GM21576 (cell line): Measurements from ENCODE around the gene XPR1.
"Not testable (repeated sequence)": the region's sequence is repeated elsewhere in the genome, so short reads cannot be mapped to it uniquely, and the experiment has no call there.

Source experiments
- ATAC-seq: cut with Tn5 transposase; IDR thresholded peaks from one replicate; pipeline ENCODE4 v1.9.1; 2021; ENCODE audit warnings: mild to moderate bottlenecking, moderate library complexity; ENCODE audit not compliant: unreplicated experiment

Gene XPR1

GRCh38 chr1:180833180-180833579 is 201.4 kb downstream of the XPR1 start:
- not testable (repeated sequence) for ATAC-seq

- ATAC-seq: no peak
Measured at GRCh38 chr1:180836449-180836848, 204.6 kb downstream of the XPR1 start.

- no peak for ATAC-seq
Measured at GRCh38 chr1:180837020-180837419, 205.2 kb downstream of the XPR1 start.

DNA sequence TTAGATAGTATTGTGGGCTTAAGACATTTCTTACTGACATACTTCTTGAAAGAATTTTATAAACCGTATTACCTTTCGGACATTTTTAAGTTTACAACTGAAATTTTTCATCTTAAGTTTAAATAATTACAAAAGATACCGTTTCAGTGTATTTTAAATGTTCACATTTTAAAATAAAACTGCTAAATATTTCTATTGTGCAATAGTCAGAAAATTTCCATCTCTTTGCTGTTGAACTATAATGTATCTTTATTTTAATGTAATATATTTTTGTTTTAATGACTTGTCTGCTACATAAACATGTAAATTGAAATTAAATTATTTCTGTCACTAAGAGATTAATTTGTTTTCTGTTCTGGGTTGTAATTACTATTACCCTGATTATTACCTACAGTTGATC is 206.7 kb downstream of the XPR1 start:
- no peak for ATAC-seq

DNA sequence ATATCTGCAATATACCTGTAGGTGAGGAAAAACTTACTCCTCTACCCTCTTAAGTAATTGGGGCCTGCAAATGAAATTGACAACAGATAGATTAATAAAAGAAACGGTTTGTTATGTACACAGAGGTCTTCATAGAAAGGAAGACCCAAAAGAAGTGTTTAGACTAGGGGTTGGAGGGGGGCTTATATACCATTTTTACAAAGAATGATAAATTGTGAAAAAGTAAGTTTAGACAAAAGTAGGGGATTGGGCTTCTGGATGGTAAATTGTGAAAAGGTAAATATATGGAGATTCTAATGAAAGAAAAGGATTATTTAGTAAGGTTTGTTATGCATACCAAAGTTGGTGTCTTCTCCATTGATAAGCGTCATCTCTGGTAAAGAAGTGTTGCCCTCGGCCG is 207.7 kb downstream of the XPR1 start:
- no peak for ATAC-seq

DNA sequence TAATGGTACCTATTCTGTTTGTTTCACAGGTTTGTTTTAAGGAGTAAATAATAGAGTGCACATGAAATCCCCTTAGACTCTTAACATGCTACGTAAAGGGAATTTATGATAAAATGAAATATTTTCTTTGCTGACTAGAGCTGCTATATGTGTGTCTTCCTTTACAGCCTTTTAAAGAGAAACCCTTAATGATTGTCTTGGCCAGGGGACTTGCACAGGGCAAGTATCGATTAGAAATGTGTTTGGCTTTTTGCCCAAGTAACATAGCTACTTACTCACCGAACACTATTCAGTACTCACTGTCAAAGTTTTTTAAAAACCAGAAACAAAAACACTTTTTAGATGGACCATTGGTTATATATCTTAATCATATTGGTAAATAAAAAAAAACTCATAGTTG is 209.6 kb downstream of the XPR1 start:
- no peak for ATAC-seq

DNA sequence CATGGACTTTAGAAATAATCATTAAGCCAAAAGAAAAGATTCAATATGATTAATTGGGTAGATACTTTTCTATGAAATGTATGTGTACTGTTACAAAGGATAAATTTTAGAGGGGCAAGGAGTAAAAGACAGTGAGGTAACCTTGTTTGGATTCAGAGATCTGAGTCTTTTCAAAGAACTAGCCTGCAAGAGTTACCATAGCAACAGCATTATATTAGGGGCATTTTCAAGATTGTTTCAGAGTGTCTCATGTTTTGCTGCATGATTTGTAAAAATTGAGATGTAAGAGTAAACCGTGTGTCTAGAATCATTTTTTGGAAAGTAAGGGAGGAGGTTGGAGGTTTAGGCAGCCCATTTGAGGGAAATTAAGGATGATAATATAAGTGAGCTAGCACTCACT is 210.2 kb downstream of the XPR1 start:
- no peak for ATAC-seq

DNA sequence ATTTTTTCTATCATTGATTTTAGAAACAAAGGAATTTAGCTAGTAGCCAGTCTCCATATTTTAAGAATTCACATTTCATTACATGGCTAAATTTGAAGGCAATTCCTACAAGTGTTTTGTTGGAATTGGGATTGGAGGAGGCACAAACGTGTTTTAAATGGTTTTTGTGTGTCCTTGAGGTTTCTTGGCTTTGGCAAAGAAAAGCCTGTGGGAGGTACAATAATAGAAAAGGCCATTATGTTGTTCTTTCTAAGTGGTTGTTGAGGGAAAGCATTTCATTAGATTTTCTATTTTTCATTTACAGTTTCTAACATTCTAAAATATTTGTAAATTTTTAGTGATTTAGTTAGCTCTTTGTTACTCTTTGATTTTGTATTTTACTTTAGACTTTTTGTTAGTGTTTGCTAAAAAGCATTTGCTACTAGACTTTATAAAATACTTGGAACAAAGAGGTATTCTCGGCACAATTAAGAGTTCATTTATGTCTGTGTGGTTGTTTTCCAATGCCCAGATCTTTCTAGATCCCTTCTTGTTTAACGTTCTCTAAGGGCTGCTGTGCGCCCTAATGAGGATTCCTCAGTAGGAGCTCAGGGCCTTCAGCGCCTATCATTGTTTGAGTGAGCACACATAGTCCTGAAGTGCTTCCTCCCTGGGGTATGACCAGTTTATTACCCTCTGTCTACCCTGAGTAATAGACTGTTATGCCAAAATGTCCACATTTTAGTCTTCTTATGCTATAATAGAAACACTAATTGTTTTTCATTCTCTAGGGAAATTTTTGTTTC is 210.9 kb downstream of the XPR1 start:
- no peak for ATAC-seq

DNA sequence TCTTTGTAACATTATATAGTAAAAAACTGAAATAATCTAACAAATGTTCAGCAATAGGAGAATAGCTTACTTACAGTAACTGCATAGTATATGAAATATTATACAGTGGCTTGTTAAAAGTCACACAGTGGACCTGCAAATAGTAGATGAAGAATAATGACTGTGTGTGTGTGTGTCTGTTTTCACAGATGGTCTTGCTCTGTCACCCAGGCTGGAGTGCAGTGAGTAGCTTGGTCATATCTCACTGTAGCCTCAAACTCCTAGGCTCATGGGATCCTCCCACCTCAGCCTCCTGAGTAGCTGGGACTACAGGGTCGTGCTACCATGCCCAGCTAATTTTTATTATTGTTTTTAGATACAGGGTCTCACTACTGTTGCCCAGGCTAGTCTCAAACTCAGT is 213.5 kb downstream of the XPR1 start:
- ATAC-seq: no peak

DNA sequence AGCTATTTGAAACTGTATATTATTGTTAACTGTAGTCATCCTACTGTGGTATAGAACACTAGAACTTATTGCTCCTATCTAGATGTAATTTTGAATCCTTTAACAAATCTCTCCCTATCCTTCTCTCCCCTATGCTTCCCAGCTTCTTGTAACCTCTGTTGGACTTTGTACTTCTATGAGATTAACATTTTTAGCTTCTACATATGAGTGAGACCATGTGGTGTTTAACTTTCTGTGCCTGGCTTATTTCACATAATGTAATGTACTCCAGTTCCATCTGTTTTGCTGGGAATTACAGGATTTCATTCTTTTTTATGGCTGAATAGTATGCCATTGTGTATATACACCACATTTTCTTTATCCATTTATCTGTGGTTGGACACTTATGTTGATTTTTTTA is 216.4 kb downstream of the XPR1 start:
- no peak for ATAC-seq

DNA sequence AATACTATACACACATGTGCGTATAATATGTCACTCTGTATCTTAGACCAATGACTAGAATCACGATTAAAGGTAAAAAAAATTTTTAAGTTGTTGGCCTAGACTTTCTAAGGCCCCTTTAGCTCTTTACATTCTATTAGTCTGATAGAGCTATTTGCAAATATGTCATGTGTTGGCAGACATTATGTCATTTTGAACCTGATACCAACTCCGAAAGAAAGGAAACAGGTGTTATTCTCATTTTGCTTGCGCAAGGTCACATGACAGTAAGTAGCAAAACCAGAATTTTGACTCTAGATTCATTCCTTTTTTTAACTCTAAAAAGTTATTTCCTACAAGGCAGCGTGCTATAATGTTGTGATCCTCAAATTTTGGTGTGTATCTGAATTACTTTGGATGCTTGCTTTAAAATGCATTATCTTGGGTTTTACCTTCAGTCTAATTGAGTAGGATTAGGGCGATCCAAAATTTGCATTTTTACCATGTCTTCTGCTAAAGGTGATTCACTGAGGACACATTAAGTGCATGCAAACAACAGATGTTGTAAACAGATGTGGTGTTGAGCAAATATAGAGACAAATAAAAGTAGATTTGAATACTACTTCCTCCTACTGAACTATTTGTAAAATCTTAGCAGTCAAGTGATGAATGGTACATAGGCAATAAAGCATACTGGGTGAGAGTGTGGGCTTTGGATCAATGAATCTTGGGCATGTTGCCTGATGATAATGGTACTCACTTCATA is 217.4 kb downstream of the XPR1 start:
- ATAC-seq: peak; percentile 88

DNA sequence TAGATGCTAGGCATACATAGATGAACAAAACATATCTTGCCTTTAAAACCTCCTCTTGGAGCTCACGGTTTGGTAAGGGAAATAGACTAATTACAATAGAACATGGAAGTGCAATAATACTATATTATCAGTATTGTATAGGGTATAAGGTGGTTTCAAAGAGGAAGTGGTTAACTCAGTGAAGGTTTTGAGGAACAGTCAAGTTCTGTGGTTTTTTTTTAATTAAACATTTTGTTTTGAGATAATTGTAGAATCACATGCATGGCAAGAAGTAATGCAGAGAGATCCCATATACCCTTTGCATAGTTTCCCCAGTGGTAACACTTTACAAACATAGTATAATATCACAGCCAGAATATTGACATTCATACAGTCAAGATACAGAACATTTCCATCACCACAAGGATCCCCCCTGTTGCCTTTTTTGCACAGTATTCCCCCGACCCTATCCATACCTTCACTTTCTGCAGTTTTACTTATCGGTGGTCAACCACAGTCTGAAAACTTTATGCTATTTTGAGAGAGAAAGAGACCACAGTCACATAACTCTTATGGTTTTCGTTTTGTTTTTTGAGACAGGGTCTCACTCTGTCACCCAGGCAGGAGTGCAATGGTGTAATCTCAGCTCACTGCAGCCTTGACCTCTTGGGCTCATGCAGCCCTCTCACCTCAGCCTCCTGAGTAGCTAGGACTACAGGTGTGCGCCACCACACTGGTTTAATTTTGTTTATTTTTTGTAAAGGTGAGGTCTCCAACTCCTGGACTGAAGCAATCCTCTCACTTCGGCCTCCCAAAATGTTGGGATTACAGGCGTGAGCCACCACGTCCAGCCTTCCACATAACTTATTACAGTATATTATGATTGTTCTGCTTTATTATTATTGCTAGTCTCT is 220.4 kb downstream of the XPR1 start:
- ATAC-seq: peak; percentile 31

DNA sequence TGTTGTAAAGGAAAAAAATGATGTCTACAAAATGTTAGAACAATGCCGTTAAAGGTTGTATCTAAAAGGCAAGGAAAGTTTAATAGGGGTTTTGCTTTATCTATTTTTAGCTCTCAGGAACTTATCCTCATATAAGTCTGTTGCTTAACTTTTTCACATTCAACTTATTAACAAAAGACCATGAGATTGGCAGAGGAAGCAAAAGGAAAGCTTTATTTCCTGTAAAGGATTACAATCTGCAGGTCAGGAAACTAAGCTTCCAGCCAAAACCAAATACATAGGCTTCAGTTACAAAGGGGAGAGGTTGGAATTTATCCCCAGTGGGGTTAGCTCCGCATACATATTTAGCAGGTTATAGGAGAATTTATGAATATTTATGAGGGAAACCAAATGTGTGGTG is 222.2 kb downstream of the XPR1 start:
- ATAC-seq: no peak

GRCh38 chr1:180854456-180854855 is 222.6 kb downstream of the XPR1 start:
- no peak for ATAC-seq

DNA sequence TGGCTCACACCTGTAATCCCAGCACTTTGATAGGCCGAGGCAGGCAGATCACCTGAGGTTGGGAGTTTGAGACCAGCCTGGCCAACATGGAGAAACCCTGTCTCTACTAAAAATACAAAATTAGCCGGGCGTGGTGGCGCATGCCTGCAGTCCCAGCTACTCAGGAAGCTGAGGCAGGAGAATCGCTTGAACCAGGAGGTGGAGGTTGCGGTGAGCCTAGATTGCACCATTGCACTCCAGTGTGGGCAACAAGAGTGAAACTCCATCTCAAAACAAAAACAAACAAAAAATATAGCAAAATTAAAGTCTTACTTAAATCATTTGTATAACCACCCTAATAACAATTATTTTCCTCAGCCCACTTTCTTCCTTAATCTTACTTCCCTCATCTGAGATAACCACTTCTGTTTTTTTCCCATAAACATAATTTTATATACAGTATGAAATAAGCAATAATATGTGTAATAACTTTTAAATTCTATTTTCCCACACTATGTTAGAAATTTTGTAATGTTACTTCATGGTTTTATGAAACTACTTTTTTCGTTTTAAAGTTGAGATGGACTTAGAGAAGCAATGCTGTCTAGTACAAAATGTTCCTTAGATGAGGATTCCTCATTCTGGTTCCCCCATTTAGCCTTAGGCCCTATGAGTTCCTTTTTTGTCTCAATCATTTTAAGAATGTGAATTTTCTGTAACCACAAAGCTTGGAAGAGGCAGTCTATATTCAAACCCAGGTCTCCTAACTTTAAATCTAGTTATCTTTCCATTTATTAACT is 226.3 kb downstream of the XPR1 start:
- not testable (repeated sequence) for ATAC-seq

DNA sequence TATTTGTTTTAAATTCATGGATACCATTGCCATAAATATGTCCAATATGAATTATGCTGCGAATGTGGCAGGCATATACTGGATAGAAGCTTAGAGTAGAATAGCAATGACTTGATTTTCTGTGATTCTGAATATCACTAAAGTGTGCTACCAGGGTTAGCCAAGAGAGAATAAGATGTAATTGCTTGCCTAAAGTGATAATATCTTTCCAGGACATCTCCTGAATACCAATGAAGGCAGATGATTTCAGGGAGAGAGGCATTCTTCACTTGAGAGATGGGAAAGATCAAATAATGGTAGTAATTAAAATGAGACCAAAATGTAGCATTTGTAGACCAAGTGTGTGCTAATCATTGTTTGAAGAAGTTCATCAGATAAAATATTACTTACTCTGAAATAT is 227.5 kb downstream of the XPR1 start:
- ATAC-seq: no peak

- no peak for ATAC-seq
Measured at GRCh38 chr1:180860535-180860934, 228.7 kb downstream of the XPR1 start.

DNA sequence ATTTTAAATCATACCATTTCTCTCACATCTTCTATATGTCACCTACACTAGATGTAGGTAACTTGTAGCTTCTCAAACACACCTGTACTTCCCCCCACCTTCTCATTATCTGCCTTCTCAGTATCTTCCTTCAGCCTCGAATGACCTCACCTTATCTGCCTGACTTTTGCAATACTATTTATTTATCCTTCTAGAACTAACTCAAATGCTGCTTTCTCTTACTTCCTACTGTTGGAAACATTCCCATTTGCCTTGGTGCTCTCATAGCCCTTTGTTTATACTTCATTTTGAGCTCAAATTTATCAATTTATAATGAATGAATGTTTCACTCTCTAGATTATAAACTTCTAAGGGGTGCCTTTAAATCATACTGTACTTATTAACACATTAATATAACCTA is 230.5 kb downstream of the XPR1 start:
- no peak for ATAC-seq

GRCh38 chr1:180863158-180863775 is 231.4 kb downstream of the XPR1 start:
- ATAC-seq: no peak

GRCh38 chr1:180881806-180882509 is 250.1 kb downstream of the XPR1 start:
- no peak for ATAC-seq
